ENCODE measurements around the gene TEDC1. TPM values are rescaled to one million over a fixed set of nuclear protein-coding genes. Genes with fewer than 3 reads are reported as not detected.

Gene TEDC1
- total RNA-seq, 1 experiment from 2014 or later: 34.0 TPM

DNA sequence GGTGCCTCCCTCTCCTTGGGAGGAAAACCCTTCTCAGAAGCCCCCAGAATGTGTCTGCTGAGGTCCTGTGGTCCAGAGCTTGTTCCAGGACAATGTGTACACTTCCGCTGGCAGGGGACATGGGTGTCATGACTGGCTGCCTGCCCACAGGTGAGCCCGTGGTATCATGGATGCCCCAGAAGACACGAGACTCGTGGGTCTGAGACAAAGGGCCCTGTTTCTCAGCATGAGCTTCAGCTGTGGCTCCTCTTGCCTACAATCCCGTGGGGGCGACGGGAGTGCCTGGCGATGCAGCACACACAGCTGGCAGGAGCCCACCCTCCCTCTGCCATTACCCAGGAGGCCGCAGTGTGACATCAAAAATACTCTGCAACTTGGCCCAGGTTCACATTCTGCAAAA is 42.3 kb downstream of the TEDC1 start:
- DNase-seq (ENCODE audit: low spot score): no peak
- BruUV-seq (replicated peaks): no TSS peak
- Histone ChIP-seq H3K4me3 (ENCODE audit: low read depth, low read length, poor library complexity, severe bottlenecking) (no peak overlapping the region), H3K9me3 (ENCODE audit: low read depth, low read length, poor library complexity, severe bottlenecking) (no peaks in the 10 kb centered on the region), H3K27ac (ENCODE audit: low read depth, low read length, poor library complexity, severe bottlenecking) (no peak overlapping the region), H3K4me1 (ENCODE audit: insufficient read depth, low read length, poor library complexity, severe bottlenecking) (no peaks in the 10 kb centered on the region), H3K36me3 (ENCODE audit: insufficient read depth, low read length, poor library complexity, severe bottlenecking) (no peaks in the 10 kb centered on the region), H3K27me3 (replicated peaks; ENCODE audit: insufficient read depth, low read depth, low read length, poor library complexity) (no peaks in the 10 kb centered on the region)
- ChIA-PET CTCF (interaction anchor here (0.8 to 1.4 kb wide), 2 partner anchors 93 to 163 kb away, joined by 3 to 4 read pairs; no protein-coding TSS in a partner anchor), POLR2A (ENCODE audit: low non-redundant PET) (interaction anchor here (0.6 kb wide), 1 partner anchor 79 kb away, joined by 3 read pairs; no protein-coding TSS in a partner anchor)
- intact Hi-C loops (cut with micrococcal nuclease; ENCODE audit: unreplicated experiment): no loop called here
- no peak for TF ChIP-seq EZH2 (IDR thresholded peaks at IDR 0.05; ENCODE audit: borderline replicate concordance, low read depth, low read length, poor library complexity, severe bottlenecking)
- TF ChIP-seq, protein P1, sequence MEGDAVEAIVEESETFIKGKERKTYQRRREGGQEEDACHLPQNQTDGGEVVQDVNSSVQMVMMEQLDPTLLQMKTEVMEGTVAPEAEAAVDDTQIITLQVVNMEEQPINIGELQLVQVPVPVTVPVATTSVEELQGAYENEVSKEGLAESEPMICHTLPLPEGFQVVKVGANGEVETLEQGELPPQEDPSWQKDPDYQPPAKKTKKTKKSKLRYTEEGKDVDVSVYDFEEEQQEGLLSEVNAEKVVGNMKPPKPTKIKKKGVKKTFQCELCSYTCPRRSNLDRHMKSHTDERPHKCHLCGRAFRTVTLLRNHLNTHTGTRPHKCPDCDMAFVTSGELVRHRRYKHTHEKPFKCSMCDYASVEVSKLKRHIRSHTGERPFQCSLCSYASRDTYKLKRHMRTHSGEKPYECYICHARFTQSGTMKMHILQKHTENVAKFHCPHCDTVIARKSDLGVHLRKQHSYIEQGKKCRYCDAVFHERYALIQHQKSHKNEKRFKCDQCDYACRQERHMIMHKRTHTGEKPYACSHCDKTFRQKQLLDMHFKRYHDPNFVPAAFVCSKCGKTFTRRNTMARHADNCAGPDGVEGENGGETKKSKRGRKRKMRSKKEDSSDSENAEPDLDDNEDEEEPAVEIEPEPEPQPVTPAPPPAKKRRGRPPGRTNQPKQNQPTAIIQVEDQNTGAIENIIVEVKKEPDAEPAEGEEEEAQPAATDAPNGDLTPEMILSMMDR (conservative IDR thresholded peaks at IDR 0.05; ENCODE audit: low read depth, low read length): no peak

DNA sequence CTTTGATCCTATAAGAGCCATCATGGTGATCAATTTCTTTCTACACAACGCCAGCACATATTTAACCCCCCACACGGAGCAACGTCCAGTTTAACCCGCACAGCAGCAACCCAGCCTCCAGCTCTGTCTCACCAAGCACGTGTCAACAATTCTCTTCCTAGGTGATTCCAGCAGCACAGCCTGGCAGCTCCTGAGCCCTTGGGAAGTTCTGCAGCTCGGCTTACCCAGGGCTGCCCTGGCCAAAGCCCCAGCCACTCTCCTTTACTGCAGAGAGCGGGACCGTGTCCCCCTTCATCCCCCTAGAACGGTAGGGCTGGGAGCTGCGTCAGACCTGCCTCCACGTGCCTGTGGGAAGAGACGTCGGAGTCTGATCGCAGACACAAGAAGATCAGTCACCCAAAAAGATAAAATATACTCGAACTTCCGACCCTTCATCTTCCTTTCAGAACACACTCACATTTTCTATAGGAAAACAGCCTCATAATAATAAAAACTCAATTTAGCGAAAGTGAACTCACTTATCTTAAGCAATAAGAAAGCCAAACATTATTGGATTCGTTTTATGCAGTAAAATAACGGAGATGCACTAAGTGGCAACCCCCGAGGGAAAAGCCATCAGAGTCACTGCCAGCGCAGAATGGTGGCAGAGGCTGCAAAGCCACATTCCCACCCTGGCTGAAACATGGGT is 42.9 kb downstream of the TEDC1 start:
- no peaks in the 10 kb centered on the region for H3K36me3 ChIP-seq (ENCODE audit: insufficient read depth, low read length, poor library complexity, severe bottlenecking)
- intact Hi-C loops (cut with micrococcal nuclease; ENCODE audit: unreplicated experiment): no loop called here
- no peak overlapping the region for H3K27ac ChIP-seq (ENCODE audit: low read depth, low read length, poor library complexity, severe bottlenecking)
- DNase-seq (ENCODE audit: low spot score): no peak
- ChIA-PET POLR2A (ENCODE audit: low non-redundant PET) (interaction anchor here (0.6 kb wide), 1 partner anchor 79 kb away, joined by 3 read pairs; no protein-coding TSS in a partner anchor), CTCF (interaction anchor here (0.8 to 1.4 kb wide), 2 partner anchors 94 to 163 kb away, joined by 3 to 4 read pairs; no protein-coding TSS in a partner anchor)
- H3K9me3 ChIP-seq (ENCODE audit: low read depth, low read length, poor library complexity, severe bottlenecking): no peaks in the 10 kb centered on the region
- BruUV-seq (replicated peaks): no TSS peak
- no peaks in the 10 kb centered on the region for H3K27me3 ChIP-seq (replicated peaks; ENCODE audit: insufficient read depth, low read depth, low read length, poor library complexity)
- H3K4me1 ChIP-seq (ENCODE audit: insufficient read depth, low read length, poor library complexity, severe bottlenecking): no peaks in the 10 kb centered on the region
- no peak overlapping the region for H3K4me3 ChIP-seq (ENCODE audit: low read depth, low read length, poor library complexity, severe bottlenecking)
- no peak for TF ChIP-seq EZH2 (IDR thresholded peaks at IDR 0.05; ENCODE audit: borderline replicate concordance, low read depth, low read length, poor library complexity, severe bottlenecking)
- TF ChIP-seq, protein P1 (conservative IDR thresholded peaks at IDR 0.05; ENCODE audit: low read depth, low read length): no peak

DNA sequence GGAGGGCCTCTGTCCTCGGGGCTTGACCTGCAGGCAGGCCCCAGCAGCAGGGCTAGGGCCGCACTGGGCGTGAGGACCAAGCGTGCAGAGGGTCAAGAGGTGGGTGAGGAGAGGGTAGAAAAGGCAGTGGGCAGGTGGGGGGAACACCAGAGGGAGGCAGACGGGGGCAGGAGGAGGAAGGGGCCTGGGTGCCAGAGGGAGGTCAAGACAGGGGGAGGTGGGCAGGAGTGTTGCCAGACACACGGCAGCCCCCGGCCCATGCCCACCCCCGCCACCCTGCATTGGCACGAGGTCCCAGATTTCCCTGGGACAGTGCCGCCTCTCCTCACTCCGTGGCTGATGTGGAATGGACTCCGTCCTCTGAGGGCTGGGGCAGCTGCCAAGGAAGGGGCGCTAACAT is 43.5 kb downstream of the TEDC1 start:
- no peaks in the 10 kb centered on the region for H3K36me3 ChIP-seq (ENCODE audit: insufficient read depth, low read length, poor library complexity, severe bottlenecking)
- H3K27me3 ChIP-seq (replicated peaks; ENCODE audit: insufficient read depth, low read depth, low read length, poor library complexity): no peaks in the 10 kb centered on the region
- no peaks in the 10 kb centered on the region for H3K4me1 ChIP-seq (ENCODE audit: insufficient read depth, low read length, poor library complexity, severe bottlenecking)
- CTCF ChIA-PET: no interaction called here
- BruUV-seq (replicated peaks): no TSS peak
- DNase-seq (ENCODE audit: low spot score): no peak
- no peak overlapping the region for H3K27ac ChIP-seq (ENCODE audit: low read depth, low read length, poor library complexity, severe bottlenecking)
- TF ChIP-seq, protein P1 (conservative IDR thresholded peaks at IDR 0.05; ENCODE audit: low read depth, low read length): no peak
- TF ChIP-seq EZH2 (IDR thresholded peaks at IDR 0.05; ENCODE audit: borderline replicate concordance, low read depth, low read length, poor library complexity, severe bottlenecking): no peak
- intact Hi-C loops (cut with micrococcal nuclease; ENCODE audit: unreplicated experiment): no loop called here
- no peak overlapping the region for H3K4me3 ChIP-seq (ENCODE audit: low read depth, low read length, poor library complexity, severe bottlenecking)
- no peaks in the 10 kb centered on the region for H3K9me3 ChIP-seq (ENCODE audit: low read depth, low read length, poor library complexity, severe bottlenecking)
- POLR2A ChIA-PET (ENCODE audit: low non-redundant PET): no interaction called here
